GM20431 (cell line): ENCODE measurements around the gene LRP1-AS.
"Not testable (repeated sequence)": the region's sequence is repeated elsewhere in the genome, so short reads cannot be mapped to it uniquely, and the experiment has no call there.

Source experiments
- in situ Hi-C: fragments of 300-500 bp; cut with MseI, MboI; formaldehyde crosslinking; loops from one replicate; pipeline ENCODE4 v1.15.0; 2020; ENCODE audit warnings: low sequenced_read_pairs; ENCODE audit not compliant: unreplicated experiment

The LRP1-AS gene

DNA sequence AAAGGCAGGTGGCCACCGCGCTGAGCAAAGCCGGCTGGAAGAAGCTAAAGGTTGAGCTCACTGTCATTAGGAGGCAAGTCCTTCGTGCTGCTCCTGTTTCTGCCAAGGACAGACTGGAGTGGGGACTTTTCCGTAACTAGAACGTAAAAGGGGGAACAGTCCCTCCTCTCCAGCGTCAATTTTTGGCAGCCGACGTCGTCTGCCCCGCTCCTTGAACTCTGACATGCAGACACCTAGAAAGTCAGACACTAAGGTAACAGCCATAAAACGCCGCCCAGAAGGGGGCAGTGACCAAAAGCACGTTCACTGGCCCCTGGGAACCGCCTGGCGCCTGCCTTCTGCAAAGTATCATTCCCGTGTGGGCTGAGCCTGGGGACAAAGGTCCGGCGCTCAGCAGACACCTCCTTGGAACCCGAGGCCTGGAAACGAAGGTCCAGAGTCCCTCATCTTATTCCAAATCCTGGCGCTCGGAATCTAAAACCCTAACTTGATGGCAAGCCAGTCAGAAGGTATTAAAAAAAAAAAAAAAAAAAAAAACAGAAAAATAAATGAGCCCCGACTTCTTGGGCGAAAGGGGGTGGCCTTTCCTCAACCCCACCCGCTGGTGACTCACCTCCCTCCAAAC, 20.2 kb downstream of the LRP1-AS start:
- in situ Hi-C loops: loop anchor here (5.0 kb wide), 1 partner anchor 50 kb away; no protein-coding TSS in a partner anchor

DNA sequence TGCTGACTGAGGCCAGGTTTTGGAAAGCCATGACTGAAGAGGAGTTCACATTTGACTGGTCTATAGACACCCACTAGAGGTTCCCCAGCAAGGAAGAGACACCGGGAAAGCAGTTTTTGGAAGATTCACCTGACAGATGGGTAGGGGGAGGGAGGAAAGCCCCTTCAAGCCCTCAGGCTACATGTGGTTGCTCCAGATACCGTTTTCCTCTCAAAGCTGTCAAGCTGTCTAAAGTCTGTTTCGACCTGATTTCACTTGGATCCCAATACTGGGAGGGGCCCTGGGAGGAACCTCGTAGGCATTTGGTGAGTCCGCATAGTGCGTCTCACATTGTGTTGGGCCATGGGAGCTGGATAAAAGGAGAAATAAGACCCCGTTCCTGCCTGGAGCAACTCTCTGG, 20.9 kb downstream of the LRP1-AS start:
- in situ Hi-C loops: loop anchor here (5.0 kb wide), 1 partner anchor 51 kb away; no protein-coding TSS in a partner anchor

DNA sequence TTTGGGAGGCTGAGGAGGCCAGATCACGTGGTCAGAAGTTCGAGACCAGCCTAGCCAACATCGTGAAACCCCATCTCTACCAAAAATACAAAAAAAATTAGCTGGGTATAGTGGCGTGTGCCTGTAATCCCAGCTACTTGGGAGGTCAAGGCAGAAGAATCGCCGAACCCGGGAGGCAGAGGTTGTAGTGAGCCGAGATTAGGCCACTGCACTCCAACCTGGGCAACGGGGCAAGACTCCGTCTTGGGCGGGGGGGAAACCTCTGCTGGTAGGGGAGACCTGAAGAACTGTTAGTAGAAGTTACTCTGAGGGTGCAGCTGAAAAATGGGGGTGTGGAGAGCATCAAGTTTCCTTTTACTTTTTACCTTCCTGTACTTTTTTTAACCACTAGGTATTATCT, 21.4 kb downstream of the LRP1-AS start:
- in situ Hi-C loops: loop anchor here (5.0 kb wide), 1 partner anchor 51 kb away; no protein-coding TSS in a partner anchor

DNA sequence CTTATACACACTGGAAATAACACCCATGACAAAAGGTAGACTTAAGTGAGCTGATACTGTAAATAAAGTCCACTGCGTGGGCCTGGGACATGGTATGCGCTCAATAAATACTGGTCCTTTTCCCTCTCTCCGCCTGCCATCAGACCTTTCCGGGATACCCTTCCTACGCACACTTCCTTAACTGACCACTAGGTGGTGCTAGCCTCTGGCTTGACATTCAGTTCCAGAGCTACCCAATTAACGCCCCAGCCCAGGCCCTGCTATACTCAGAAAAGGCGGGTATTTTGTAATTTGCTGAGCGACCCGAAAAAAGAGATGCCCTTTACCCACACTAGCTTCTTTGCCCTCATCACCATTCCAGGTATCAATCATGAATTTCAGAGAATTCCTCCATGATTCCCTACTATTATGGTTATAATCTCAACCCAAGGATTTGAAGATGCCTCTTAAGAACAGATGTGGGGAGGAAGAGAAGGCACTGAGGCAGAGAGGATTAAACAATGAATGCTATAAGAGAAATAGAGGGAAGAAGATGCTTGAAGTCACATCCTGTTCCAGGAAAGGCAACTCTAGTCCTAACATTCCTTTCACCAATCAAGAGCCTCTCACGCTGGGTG, 23.1 kb downstream of the LRP1-AS start:
- in situ Hi-C loops: no loop called here

DNA sequence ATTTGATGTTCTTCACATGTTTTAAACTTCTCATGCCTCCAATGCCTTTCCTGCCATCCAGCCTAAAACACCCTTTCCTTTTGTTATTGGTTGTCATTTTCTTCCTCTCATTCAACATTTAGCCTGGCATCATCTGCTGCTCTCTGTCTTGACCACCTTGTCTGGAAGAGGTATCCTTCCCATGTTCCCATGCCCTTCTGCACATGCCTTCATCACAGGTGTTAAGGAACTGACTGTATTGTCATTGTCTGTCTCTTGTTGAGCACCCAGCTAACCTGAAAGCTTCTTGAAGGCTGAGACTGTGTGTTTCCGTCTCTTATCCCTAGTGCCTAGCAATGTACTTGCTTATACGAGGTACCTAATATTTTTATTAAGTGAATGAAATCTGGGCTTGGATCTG, 23.6 kb downstream of the LRP1-AS start:
- in situ Hi-C loops: no loop called here

DNA sequence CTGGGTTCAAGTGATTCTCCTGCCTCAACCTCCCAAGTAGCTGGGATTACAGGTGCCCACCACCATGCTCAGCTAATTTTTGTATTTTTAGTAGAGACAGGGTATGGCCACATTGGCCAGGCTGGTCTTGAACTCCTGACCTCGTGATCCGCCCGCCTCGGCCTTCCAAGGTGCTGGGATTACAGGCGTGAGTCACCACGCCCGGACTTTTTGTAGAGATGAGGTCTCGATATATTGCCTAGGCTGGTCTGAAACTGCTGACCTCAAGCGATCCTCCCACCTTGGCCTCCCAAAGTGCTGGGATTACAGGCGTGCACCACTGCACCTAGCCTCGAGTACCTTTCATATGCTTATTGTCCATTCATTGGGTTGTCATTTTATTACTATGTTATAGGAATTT, 26.7 kb downstream of the LRP1-AS start:
- in situ Hi-C loops: not testable (repeated sequence)

DNA sequence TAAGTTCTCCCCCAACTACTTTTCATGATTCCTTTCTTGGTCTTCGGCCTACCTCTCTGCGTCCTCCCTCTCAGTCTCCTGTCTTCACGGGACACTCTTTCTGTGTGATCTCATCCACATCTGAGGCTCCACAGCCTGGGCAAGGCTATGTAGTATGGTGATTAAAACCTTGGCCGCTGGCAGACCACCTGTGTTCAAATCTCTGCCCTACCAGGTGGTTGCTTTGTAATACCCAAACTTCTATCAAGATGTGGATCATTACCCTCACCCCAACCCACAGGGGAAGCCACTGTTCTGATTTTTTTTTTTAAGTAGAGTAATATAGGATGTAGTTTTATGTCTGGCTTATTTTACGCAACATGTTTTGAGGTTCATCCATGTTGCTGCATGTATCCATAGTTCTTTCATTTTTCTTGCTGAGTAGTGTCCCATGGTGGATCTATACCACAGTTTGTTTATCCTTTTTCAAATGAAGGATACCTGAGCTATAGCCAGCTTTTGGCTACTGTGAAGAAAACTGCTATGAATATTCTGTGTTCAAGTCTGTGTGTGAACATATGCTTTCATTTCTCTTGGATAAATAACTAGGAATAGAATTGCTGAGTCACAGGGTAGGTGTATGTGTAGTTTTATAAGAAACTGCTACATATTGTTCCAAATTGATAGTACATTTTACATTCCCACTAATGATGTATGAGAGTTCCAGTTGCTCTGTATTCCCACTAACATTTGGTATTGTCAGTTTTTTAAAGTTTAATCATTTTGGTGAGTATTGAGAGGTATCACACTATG, 27.9 kb downstream of the LRP1-AS start:
- in situ Hi-C loops: loop anchor here (10.0 kb wide), 1 partner anchor 105 kb away; the partner anchor contains the start of gene TAC3

DNA sequence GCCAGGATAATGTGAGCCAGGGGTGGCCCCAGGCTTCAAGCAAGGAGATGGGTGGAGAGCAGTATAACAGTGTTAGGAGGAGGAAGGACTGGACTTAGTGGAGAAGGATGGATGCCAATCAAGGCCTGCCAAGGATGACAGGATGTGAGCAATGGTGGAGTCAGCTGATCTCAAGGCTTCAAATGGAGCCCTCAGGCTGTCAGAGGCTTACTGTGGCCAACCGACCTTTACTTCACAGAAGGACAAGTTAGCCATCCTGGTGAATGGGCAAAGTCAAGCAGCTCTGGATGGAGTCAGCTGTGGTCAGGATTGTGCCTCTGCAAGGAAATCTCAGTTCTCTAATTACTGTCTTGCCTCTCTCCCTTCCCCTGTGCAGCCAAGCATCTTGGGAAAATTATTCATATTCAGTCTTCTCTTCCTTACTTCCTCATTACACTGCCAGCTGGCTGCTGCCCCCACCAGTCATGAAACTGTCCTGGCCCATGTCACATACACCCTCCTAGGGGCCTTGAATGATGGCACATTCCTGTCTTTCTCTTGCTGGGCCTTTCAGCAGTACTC, 28.6 kb downstream of the LRP1-AS start:
- in situ Hi-C loops: loop anchor here (10.0 kb wide), 1 partner anchor 104 kb away; the partner anchor contains the start of gene TAC3

DNA sequence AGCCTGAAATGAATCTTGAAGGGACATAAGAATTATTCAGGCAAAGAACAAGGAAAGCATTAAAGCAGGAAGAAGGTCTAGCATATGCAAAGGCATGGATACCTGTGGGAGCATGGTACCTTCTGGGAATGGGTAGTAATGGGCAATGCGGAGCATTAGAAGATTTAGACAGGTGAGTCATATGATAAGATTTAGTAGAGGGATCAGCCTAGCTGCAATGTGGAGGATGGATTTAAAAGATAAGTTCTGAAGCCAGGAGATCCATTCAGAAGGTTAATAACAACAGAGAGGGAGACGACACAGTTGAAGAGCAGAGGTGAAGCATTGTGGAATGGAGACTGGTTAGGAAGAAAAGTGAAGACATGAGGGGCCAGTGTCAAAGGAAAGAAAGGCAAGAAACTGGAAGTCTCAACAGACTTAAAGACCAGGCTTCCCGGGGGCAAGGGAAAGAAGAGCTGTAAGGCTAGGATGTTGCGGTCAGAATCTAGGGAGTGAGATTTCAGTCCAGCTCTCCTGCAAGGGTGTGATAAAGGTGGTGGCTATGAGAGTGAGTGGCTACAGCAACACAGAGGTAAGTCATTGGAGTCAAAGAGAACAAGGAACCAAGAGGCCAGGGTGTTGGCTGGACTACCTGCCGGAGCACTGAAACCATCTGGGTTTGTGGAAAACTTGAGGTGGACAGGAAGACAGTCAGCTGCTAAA, 30.7 kb downstream of the LRP1-AS start:
- in situ Hi-C loops: loop anchor here (10.0 kb wide), 1 partner anchor 102 kb away; the partner anchor contains the start of gene TAC3

DNA sequence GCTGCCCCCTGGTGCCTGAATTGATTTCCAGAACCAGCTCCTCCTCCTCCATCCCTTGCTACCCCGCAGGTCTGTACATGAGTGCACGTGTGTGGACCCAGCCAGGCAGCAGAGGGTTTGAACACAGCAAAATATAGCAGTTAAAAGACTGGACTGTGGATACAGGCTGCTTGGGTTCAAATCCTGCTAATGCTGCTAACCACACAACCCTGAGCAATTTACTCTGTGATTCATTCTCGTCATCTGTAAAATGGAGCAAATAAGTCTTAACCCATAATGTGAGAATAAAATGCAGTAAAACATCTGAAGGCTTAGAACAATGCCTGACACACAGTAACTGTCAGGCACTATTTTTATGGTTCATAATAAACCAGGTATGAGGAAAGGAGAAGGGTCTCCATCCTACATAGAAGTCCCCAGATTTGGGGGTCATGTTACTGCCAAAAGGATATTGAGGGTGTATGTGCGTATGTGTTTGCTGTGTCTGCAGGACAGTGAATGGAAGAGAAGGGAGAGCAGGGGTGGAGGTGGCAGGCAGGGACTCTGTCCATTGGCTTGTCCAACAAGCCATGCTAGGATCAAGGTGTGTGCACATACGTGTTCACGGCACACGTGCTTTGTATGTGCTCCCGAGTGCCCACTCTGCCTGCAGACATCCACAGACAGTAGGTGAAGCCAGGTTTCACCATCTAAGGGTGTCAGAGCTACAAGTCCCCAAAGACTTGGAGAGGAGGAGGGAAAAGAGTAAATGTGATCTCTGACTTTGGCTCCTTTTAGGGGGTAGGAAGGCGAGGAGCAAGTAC, 34.7 kb downstream of the LRP1-AS start:
- in situ Hi-C loops: loop anchor here (10.0 kb wide), 1 partner anchor 98 kb away; the partner anchor contains the start of gene TAC3

DNA sequence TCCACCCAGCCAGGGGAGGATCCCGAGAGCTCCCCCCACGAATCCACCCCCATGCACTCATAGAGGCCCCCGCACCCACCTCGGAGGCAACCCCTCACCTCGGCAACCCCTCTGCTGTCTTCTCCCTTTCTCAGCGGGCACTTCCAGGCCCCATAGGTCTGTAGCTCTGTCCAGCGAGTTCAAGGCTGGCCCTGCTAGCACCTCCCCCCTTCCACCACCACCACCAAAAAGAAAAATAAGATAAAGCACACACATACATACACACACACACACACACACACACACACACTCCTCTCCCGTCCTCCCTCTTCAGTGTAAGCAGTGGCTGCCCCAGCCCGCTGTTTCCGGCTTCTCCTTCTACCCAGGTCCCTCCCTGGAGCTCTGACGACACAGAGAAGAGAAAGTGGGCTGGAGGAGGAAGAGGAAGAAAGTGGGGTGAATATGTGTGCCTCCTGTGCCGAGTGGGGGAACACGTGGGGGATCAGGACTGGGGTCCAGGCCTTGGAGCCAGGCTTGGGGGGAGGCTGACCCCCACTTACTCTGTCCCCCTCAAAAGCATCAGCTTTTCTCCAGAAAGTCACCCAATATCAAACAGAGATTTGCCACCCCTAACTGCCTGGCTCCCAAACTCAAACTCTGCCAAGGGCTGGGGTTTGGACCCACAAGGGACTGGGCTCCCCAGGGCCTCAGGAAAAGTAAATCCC, 36.2 kb downstream of the LRP1-AS start, which contains the start of gene STAT6:
STAT6 (minus strand) TSS at position 332 of the 704 bp plus-strand sequence. CDS start 3,084 bp downstream, outside the sequence.
- in situ Hi-C loops: loop anchor here (10.0 kb wide), 1 partner anchor 96 kb away; the partner anchor contains the start of gene TAC3

DNA sequence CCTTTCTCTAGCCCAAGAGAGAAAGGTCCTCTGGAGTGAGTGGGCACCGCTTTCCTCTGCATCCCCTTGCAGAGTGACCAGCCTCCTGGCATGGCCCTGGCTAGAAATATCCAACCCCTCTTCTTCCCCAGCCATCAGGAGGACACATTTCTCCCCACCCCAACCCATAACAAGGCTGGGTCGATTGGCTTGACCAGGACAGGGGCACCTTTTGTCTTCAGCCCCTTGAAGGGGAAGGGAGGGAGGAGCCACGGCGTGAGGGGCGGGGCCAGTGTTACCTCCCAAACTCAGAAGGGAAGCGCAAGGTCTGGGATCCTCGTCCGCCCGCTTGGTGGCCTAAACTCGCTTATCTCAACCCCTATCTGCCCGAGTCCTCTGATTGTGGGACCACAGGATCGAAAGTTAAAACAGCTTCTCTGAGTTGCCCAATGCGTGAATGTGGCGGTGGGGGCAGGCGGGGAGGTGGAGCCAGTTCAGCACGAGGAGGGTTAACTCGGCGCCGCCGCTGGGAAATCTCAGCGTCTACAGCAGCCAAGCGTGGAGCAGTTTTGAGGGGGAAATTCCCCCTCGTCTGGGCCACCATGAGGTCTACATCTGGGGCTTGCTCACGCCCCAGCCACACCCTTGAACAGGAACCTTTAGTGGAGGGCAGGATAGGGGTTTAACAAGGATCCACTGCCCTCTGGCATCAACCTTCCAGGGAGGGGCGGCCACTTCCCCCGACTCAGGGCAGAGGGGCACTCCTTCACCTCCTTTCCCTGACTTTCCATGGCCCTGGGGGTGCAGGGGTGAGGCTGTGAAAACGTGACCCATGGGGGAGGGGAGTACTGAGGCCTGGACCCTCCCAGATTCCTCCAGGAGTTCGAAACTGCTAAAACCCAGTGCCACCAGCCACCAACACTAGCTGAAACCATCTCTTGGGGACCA, 37.1 kb downstream of the LRP1-AS start:
- in situ Hi-C loops: loop anchor here (10.0 kb wide), 1 partner anchor 96 kb away; the partner anchor contains the start of gene TAC3

DNA sequence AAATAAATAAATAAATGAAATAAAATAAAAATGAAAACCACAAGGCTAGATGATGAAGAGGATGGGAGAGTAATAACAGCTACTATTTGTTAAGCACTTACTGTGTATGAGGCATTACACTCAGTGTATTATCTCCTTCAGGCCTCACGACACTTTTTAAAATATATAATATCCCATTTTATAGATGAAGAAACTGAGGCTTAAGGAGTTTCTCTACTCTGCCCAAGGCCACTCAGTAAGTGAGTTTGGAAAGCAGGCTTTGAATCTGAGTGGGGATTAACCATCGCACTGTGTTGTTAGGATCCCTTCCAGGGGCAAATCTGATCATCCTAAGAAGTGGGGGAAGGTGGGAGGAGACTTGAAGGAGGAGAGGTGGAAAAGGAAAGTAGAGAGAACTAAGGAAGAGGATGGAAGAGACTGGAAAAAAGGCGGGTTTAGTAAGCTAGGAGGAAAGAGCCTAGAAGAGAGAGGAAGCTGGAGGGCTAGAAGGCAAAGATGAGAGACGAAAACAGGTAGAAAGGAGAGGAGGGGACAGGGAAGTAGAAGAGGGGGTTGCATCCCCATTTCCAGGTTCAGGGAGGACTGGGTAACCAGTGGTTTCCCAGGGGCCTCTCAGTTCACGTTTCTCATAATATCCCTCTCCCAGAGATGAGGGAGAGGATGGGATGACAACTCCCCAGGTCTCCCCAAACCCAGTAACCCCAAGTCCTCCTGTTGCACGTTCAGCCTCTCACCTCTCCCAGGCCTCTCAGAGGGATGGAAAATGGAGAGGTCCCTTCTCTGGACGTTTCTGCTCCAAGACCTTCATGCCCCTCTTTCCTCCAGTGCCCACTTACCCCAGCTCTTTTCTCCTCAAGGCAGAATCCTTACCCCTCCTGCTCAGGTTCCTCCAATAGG, 38.0 kb downstream of the LRP1-AS start:
- in situ Hi-C loops: loop anchor here (10.0 kb wide), 1 partner anchor 95 kb away; the partner anchor contains the start of gene TAC3

DNA sequence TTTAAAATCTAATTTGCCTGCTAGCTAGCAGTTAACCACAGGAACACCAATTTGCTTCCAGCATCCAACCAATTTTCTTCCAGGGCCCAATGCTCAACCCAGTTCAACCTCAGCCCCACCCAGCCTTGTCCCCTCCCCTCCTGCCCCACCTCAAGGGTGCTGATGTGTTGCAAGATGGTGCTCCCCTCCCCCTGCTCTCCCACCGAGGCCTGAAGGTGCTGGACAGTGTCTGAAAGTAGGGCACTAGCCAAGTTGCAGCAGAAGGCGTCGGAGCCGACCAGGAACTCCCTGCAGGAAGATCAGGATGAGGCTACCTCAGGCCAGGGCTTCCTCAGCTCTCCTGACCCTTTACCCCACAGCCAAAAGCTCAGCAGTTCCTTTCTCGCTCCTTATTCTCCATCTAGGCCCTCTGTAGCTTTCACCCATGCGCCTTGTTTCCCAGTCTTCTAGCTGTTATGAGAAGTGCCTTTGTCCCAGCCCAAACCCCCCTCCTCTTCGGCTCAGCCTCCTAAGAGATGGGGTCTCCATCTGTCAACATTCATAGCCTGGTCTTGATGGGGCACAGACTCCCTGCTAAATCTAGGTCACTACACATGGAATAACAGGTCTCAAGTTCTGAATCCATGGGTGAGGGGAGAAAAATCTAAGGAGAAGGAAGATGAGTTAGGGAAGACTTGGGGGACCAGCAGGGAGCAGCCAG, 39.8 kb downstream of the LRP1-AS start:
- in situ Hi-C loops: no loop called here

DNA sequence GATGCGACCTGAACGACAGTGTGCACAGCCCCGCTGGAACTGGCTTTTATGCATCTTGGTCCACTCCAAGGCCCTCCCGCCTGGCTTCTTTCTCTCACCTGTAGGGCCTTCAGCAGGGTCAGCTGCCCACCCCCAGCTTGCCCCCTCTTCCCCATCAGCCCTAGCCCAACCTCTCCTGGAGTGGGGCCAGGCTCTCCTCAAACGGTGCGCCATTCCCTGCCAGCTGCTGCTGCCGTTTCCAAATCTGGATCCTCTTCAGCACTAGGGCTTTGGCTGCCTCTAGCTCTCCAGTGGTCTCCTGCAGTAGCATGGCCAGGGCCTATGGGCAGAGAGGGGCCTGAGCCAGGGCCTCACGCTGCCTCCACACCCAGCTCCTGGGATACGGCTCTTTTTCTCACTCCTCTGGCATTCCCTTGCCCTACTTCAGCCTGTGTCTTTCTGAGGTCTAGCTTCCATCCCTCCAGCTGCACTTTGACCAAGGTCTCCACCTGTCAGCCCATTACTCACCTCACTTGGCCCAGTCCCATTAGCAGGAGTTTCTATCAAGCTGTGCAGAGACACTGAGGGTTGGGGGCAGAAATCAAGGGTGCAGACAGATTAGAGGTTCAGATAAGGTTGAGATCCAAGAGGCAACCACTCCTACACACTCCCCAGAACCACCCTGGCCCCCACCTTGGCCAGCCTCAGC, 41.3 kb downstream of the LRP1-AS start:
- in situ Hi-C loops: no loop called here
